Keratinocyte (primary cell): Measurements from ENCODE around the gene IARS2. TPM values are rescaled to one million over a fixed set of nuclear protein-coding genes. Genes with fewer than 3 reads are reported as not detected.

Source experiments
- DNase-seq: peaks from one replicate; pipeline ENCODE4 v3.0.0-alpha.2; 2011; ENCODE audit warnings: low read depth, missing footprints, low spot score
- FAIRE-seq: peaks from 2 replicates; lab custom pipeline; 2011; peaks lifted over from hg19 to GRCh38; lab: Jason Lieb, UNC
- H2AFZ ChIP-seq: 2 replicates; pipeline ENCODE4 v1.6.0; 2012; ENCODE audit warnings: low read length, control low read depth, inconsistent platforms; ENCODE audit not compliant: control insufficient read depth
- H3K27ac ChIP-seq: 2 replicates; pipeline ENCODE4 v1.5.1; 2011; ENCODE audit warnings: low read length; ENCODE audit not compliant: control insufficient read depth, insufficient read depth
- H3K27me3 ChIP-seq: 3 replicates; pipeline ENCODE4 v1.6.0; 2011; ENCODE audit warnings: low read length; ENCODE audit not compliant: control insufficient read depth, insufficient read depth; ENCODE audit errors: extremely low read depth
- H3K36me3 ChIP-seq, 2 experiments: 2 replicates in 1 of 2; 3 replicates in 1 of 2; pipeline ENCODE4 v1.5.1; 2011; ENCODE audit warnings: low read length in 2 of 2, mild to moderate bottlenecking in 1 of 2; ENCODE audit not compliant: control insufficient read depth in 2 of 2, insufficient read depth in 2 of 2; ENCODE audit errors: extremely low read depth in 1 of 2
- H3K4me1 ChIP-seq: 3 replicates; pipeline ENCODE4 v1.5.1; 2011; ENCODE audit warnings: low read length; ENCODE audit not compliant: control insufficient read depth, insufficient read depth; ENCODE audit errors: extremely low read depth
- H3K4me2 ChIP-seq: 3 replicates; pipeline ENCODE4 v1.6.0; 2011; ENCODE audit warnings: low read depth, low read length; ENCODE audit not compliant: control insufficient read depth, insufficient read depth; ENCODE audit errors: extremely low read depth
- H3K4me3 ChIP-seq, 3 experiments: fragments of 200-600 bp in 1 of 3; sonication (generic) in 1 of 3; 2 replicates in 2 of 3; 3 replicates in 1 of 3; pipeline ENCODE4 v1.5.1; 2011 to 2016; ENCODE audit warnings: low read length in 3 of 3, mild to moderate bottlenecking in 3 of 3, control low read depth in 2 of 3, inconsistent platforms in 1 of 3, low read depth in 1 of 3, mixed read lengths in 1 of 3, mixed run types in 1 of 3, moderate library complexity in 1 of 3; ENCODE audit not compliant: control insufficient read depth in 2 of 3, insufficient read depth in 2 of 3; ENCODE audit errors: extremely low read depth in 1 of 3
- H3K79me2 ChIP-seq: 2 replicates; pipeline ENCODE4 v1.6.0; 2012; ENCODE audit warnings: low read length; ENCODE audit not compliant: control insufficient read depth, insufficient read depth
- H3K9ac ChIP-seq: 3 replicates; pipeline ENCODE4 v1.6.0; 2011; ENCODE audit warnings: low read length; ENCODE audit not compliant: control insufficient read depth, insufficient read depth; ENCODE audit errors: extremely low read depth
- H3K9me1 ChIP-seq: 3 replicates; pipeline ENCODE4 v1.6.0; 2011; ENCODE audit warnings: low read length; ENCODE audit not compliant: control insufficient read depth, insufficient read depth; ENCODE audit errors: extremely low read depth
- H3K9me3 ChIP-seq: 2 replicates; pipeline ENCODE4 v1.5.1; 2012; ENCODE audit warnings: low read depth, low read length; ENCODE audit not compliant: control insufficient read depth
- H4K20me1 ChIP-seq: 3 replicates; pipeline ENCODE4 v1.6.0; 2011; ENCODE audit warnings: low read length; ENCODE audit not compliant: control insufficient read depth, insufficient read depth; ENCODE audit errors: extremely low read depth
- CTCF ChIP-seq, 3 experiments: IDR thresholded peaks in 1 of 3; conservative IDR thresholded peaks in 1 of 3; optimal IDR thresholded peaks in 1 of 3; 2 replicates in 2 of 3; 3 replicates in 1 of 3; pipeline versions ENCODE3 to v1.5.1; 2011; ENCODE audit warnings: low read length in 3 of 3, mild to moderate bottlenecking in 3 of 3, moderate library complexity in 2 of 3, control low read depth in 1 of 3, inconsistent platforms in 1 of 3; ENCODE audit not compliant: insufficient read depth in 2 of 3; ENCODE audit errors: extremely low read depth in 1 of 3
- EZH2 ChIP-seq: IDR thresholded peaks from one replicate; pipeline ENCODE4 v1.6.1; 2012; ENCODE audit warnings: inconsistent platforms, mild to moderate bottlenecking, low read length, moderate library complexity
- dilution Hi-C: fragments of 300-500 bp; cut with MboI; formaldehyde crosslinking; loops from one replicate; pipeline ENCODE4 v1.7.0; 2020; ENCODE audit warnings: low sequenced_read_pairs; ENCODE audit not compliant: extremely low pct_ligation_motif_present
- polyA plus RNA-seq, 5 experiments: library from polyadenylated mRNA; depleted of rRNA in 3 of 5; stranded (reverse) in 3 of 5; stranded (forward) in 1 of 5; unstranded in 1 of 5; fragments of >200 nt; gene quantifications; 1 replicate in 1 of 5; 2 replicates in 3 of 5; 3 replicates in 1 of 5; pipeline versions ENCODE4 v1.2.1 to v1.2.3, GENCODE V29; 2011 to 2012; ENCODE audit warnings: missing spikeins in 2 of 5, low read depth in 1 of 5, low replicate concordance in 1 of 5

The IARS2 gene
- polyA plus RNA-seq, 1 donor (not counting 4 experiments of a cell fraction or from before 2014, with no cell fraction given), result 69.0 TPM

DNA sequence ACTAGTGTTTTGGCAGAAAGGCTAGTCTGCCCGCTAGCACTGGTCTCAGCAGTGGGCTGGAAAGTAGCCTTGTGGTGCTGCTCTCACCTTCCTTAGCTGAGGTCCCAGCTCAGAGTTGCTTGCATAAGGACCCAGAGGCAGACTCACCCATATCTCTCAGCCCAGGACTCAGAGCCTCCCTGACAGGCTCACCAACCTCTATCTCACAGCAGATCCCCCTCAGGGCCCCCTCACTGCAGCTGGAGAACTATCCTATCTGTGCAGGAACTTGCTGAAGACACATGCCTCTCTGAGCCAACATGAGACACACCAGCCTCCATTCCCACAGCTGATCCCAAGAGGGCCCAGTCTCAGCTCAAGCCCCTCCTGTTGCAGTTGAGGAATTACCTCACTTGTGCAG is 82.6 kb downstream of the IARS2 start:
- H3K9me1 ChIP-seq, result no peaks in the 10 kb centered on the region
- DNase-seq (no peak), FAIRE-seq (no peak)
- no peak overlapping the region for H3K27ac ChIP-seq
- H3K79me2 ChIP-seq, result peaks cover 6% of the 10 kb centered on the region
- no peak overlapping the region for H3K4me3 ChIP-seq
- no peak overlapping the region for H2AFZ ChIP-seq
- H3K9me3 ChIP-seq, result no peaks in the 10 kb centered on the region
- dilution Hi-C loops, result no loop called here
- H3K9ac ChIP-seq, result no peak overlapping the region
- H3K4me2 ChIP-seq, result no peak overlapping the region
- no peaks in the 10 kb centered on the region for H4K20me1 ChIP-seq
- no peaks in the 10 kb centered on the region for H3K27me3 ChIP-seq
- peaks cover 14 to 17% of the 10 kb centered on the region in 2 experiments for H3K36me3 ChIP-seq
- no peaks in the 10 kb centered on the region for H3K4me1 ChIP-seq
- TF ChIP-seq EZH2 (no peak), CTCF (optimal IDR thresholded peaks at IDR 0.05 in 1 of 3, IDR thresholded peaks at IDR 0.05 in 1 of 3, conservative IDR thresholded peaks at IDR 0.05 in 1 of 3; ENCODE audit: extremely low read depth in 1 of 3, insufficient read depth in 2 of 3, low read length in 3 of 3) (no peak)

DNA sequence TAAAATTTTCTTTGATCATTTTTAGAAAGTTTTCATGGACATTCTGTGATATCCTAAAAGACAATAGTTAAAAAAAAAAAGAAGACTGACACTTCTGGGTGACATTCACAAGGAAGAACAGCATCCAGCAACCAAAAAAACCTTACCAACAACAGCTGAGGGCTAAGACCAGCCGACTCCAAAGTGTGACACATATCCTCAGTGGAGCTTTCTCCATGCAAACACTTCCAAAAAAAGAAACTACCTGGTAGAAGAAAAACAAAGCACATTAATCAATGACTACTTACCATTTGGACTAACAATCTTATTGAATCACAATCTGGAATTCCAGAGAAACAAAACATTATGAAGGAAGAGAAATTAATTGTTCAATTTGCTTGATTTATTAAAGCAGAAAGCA is 88.2 kb downstream of the IARS2 start:
- TF ChIP-seq CTCF (optimal IDR thresholded peaks at IDR 0.05 in 1 of 3, IDR thresholded peaks at IDR 0.05 in 1 of 3, conservative IDR thresholded peaks at IDR 0.05 in 1 of 3; ENCODE audit: extremely low read depth in 1 of 3, insufficient read depth in 2 of 3, low read length in 3 of 3) (no peak), EZH2 (no peak)
- FAIRE-seq (no peak), DNase-seq (no peak)
- Histone ChIP-seq H3K4me1 (no peaks in the 10 kb centered on the region), H2AFZ (no peak overlapping the region), H3K9me3 (no peaks in the 10 kb centered on the region), H3K36me3 (peaks cover 6 to 8% of the 10 kb centered on the region in 2 experiments), H3K4me3 (no peak overlapping the region), H4K20me1 (no peaks in the 10 kb centered on the region), H3K27me3 (no peaks in the 10 kb centered on the region), H3K4me2 (no peak overlapping the region), H3K9ac (no peak overlapping the region), H3K79me2 (no peaks in the 10 kb centered on the region), H3K9me1 (no peaks in the 10 kb centered on the region), H3K27ac (no peak overlapping the region)
- dilution Hi-C loops, result no loop called here
